Measurements from ENCODE around the gene IL32. TPM values are rescaled to one million over a fixed set of nuclear protein-coding genes. Genes with fewer than 3 reads are reported as not detected.
A peak's percentile ranks its signal among the peaks of the same experiment; 100 is the strongest.

The IL32 gene
- total and polyA plus RNA-seq, 9 of the 15 experiments (the other 6 are each of a cell fraction or from before 2014, with no cell fraction given), result 0.21 to 2.2 (median 0.37) TPM; not detected in 3

DNA sequence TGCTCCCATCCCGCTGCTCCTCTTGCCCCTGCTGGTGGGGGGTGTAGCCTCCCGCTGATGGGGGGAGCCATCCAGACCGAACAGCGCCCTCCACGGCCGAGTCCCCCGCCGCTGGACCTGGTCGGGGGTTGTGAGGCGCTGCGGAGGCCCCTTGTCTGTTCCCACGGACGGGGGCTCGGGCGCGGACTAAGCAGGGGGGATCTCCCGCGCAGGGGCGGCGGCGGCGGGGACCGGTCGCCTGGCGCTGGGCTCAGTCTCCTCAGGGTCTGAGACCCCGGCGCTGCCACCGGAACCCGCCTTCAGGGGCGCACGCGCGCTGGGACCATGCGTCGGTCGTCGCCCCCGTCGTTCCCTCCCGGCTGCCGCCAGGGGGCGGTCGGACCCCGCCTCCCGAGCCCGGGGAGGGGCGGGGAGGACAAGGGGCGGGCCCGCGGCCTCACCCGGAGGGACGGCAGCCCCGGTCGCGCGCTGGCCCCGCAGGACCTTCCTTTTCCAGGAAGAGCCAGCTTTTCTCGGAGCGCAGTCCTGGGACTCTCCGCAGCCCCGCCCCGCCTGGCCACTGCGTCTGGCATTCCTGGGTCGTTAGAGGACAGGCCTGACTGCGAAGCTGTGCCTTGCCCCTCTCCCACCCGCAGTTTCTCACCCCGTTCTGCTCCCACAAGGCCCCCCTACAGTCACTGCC is 6.3 kb upstream of the IL32 start (continued):
- TF ChIP-seq ZBTB49 (CRISPR knock-in tag; IDR thresholded peaks at IDR 0.05; ENCODE audit: borderline replicate concordance) (no peak), ESRRB (CRISPR knock-in tag; IDR thresholded peaks at IDR 0.05; ENCODE audit: borderline replicate concordance) (no peak), ADNP (tag; IDR thresholded peaks at IDR 0.05) (no peak), KLF16 (IDR thresholded peaks at IDR 0.05) (0 out of 2 replicates have a peak, but pooled peaks have one; percentile 14), ZNF740 (CRISPR knock-in tag; IDR thresholded peaks at IDR 0.05) (peak; percentile 99), ZNF740 (tag; IDR thresholded peaks at IDR 0.05) (peak in 1 of 2 experiments; percentile 94; a peak in 2 of 4 replicates), NCOA6 (IDR thresholded peaks at IDR 0.05) (no peak; the same call in 1 of the 2 replicates), CHD1 (IDR thresholded peaks at IDR 0.05; ENCODE audit: low read length) (no peak), NONO (IDR thresholded peaks at IDR 0.05; ENCODE audit: low read depth in 2 of 2, low read length in 1 of 2) (peak in 1 of 2 experiments; percentile 77; a peak in 1 of 4 replicates), CCNT2 (IDR thresholded peaks at IDR 0.05; ENCODE audit: borderline replicate concordance, extremely low read depth, insufficient read length, low read depth, low read length) (peak; percentile 53), TAL1 (IDR thresholded peaks at IDR 0.05) (no peak), NRF1 (conservative IDR thresholded peaks at IDR 0.05 in 1 of 2, IDR thresholded peaks at IDR 0.05 in 1 of 2) (peak; percentile 91 to 93), GTF3C2 (IDR thresholded peaks at IDR 0.05; ENCODE audit: borderline replicate concordance, extremely low read depth, insufficient read length) (no peak), POLR3A (IDR thresholded peaks at IDR 0.05; ENCODE audit: borderline replicate concordance, extremely low read depth, insufficient read depth, insufficient read length) (no peak)
- TF ChIP-seq, protein P1, sequence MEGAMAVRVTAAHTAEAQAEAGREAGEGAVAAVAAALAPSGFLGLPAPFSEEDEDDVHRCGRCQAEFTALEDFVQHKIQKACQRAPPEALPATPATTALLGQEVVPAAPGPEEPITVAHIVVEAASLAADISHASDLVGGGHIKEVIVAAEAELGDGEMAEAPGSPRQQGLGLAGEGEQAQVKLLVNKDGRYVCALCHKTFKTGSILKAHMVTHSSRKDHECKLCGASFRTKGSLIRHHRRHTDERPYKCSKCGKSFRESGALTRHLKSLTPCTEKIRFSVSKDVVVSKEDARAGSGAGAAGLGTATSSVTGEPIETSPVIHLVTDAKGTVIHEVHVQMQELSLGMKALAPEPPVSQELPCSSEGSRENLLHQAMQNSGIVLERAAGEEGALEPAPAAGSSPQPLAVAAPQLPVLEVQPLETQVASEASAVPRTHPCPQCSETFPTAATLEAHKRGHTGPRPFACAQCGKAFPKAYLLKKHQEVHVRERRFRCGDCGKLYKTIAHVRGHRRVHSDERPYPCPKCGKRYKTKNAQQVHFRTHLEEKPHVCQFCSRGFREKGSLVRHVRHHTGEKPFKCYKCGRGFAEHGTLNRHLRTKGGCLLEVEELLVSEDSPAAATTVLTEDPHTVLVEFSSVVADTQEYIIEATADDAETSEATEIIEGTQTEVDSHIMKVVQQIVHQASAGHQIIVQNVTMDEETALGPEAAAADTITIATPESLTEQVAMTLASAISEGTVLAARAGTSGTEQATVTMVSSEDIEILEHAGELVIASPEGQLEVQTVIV (CRISPR knock-in tag; IDR thresholded peaks at IDR 0.05; ENCODE audit: borderline replicate concordance), result no peak
- TF ChIP-seq, protein P2, sequence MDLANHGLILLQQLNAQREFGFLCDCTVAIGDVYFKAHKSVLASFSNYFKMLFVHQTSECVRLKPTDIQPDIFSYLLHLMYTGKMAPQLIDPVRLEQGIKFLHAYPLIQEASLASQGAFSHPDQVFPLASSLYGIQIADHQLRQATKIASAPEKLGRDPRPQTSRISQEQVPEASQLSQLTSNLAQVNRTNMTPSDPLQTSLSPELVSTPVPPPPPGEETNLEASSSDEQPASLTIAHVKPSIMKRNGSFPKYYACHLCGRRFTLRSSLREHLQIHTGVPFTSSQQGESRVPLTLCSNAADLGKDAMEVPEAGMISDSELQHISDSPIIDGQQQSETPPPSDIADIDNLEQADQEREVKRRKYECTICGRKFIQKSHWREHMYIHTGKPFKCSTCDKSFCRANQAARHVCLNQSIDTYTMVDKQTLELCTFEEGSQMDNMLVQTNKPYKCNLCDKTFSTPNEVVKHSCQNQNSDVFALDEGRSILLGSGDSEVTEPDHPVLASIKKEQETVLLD (IDR thresholded peaks at IDR 0.05), result 0 out of 2 replicates have a peak, but pooled peaks have one; percentile 1
